Osteocyte (in vitro differentiated cells): ENCODE results near the gene NCAPG. TPM values are rescaled to one million over a fixed set of nuclear protein-coding genes. Genes with fewer than 3 reads are reported as not detected.
"Not testable (repeated sequence)": the region's sequence is repeated elsewhere in the genome, so short reads cannot be mapped to it uniquely, and the experiment has no call there.

Source experiments
- DNase-seq: peaks from one replicate; pipeline ENCODE4 v3.0.0; 2021; ENCODE audit warnings: mixed read lengths; ENCODE audit not compliant: unreplicated experiment; ENCODE audit errors: extremely low spot score
- H3K27ac Mint-ChIP-seq: one replicate; pipeline ENCODE4 v1.8.0; 2021; ENCODE audit warnings: mild to moderate bottlenecking, mixed read lengths; ENCODE audit not compliant: unreplicated experiment
- H3K27me3 Mint-ChIP-seq: one replicate; pipeline ENCODE4 v1.8.0; 2021; ENCODE audit warnings: mixed read lengths; ENCODE audit not compliant: unreplicated experiment
- H3K36me3 Mint-ChIP-seq: one replicate; pipeline ENCODE4 v1.8.0; 2021; ENCODE audit warnings: mixed read lengths; ENCODE audit not compliant: unreplicated experiment
- H3K4me1 Mint-ChIP-seq: one replicate; pipeline ENCODE4 v1.8.0; 2021; ENCODE audit warnings: mixed read lengths; ENCODE audit not compliant: unreplicated experiment
- H3K4me3 Mint-ChIP-seq: one replicate; pipeline ENCODE4 v1.8.0; 2021; ENCODE audit warnings: mild to moderate bottlenecking, moderate library complexity, mixed read lengths; ENCODE audit not compliant: unreplicated experiment
- H3K9me3 Mint-ChIP-seq: one replicate; pipeline ENCODE4 v1.8.0; 2021; ENCODE audit warnings: mixed read lengths; ENCODE audit not compliant: unreplicated experiment
- CTCF ChIP-seq: fragments of 200-600 bp; sonication (generic); IDR thresholded peaks from 2 replicates; pipeline ENCODE4 v1.5.0; 2021; ENCODE audit warnings: antibody characterized with exemption, mild to moderate bottlenecking, moderate library complexity
- total RNA-seq: library from RNA; stranded (reverse); gene quantifications from 2 replicates; pipeline ENCODE4 v1.2.1, GENCODE V29; 2021

The NCAPG gene
- total RNA-seq, 1 donor from 2014 or later = 9.6 TPM

GRCh38 chr4:17854036-17854435 is 43.3 kb downstream of the NCAPG start:
- H3K4me1 Mint-ChIP-seq = no peaks in the 10 kb centered on the region
- no peaks in the 10 kb centered on the region for H3K27me3 Mint-ChIP-seq
- no peak overlapping the region for H3K4me3 Mint-ChIP-seq
- no peak for DNase-seq
- TF ChIP-seq CTCF = no peak
- H3K9me3 Mint-ChIP-seq = peaks cover 7% of the 10 kb centered on the region
- H3K36me3 Mint-ChIP-seq = peaks cover 8% of the 10 kb centered on the region
- H3K27ac Mint-ChIP-seq = no peak overlapping the region

GRCh38 chr4:17859793-17860406 is 49.1 kb downstream of the NCAPG start:
- no peaks in the 10 kb centered on the region for H3K27me3 Mint-ChIP-seq
- no peak overlapping the region for H3K4me3 Mint-ChIP-seq
- no peak for DNase-seq
- TF ChIP-seq CTCF = no peak
- peaks cover 32% of the 10 kb centered on the region for H3K36me3 Mint-ChIP-seq
- peaks cover 23% of the 10 kb centered on the region for H3K9me3 Mint-ChIP-seq
- no peaks in the 10 kb centered on the region for H3K4me1 Mint-ChIP-seq
- no peak overlapping the region for H3K27ac Mint-ChIP-seq

GRCh38 chr4:17861906-17862305 is 51.1 kb downstream of the NCAPG start:
- not testable (repeated sequence) for H3K27ac Mint-ChIP-seq, H3K4me1 Mint-ChIP-seq, H3K27me3 Mint-ChIP-seq, DNase-seq, H3K4me3 Mint-ChIP-seq
- Mint-ChIP-seq H3K36me3 (peaks cover 36% of the 10 kb centered on the region), H3K9me3 (peaks cover 23% of the 10 kb centered on the region)

- no peaks in the 10 kb centered on the region for H3K27me3 Mint-ChIP-seq
- no peak for TF ChIP-seq CTCF
Measured at GRCh38 chr4:17865866-17866363, 55.1 kb downstream of the NCAPG start.

GRCh38 chr4:17866810-17867209 is 56.0 kb downstream of the NCAPG start:
- no peak overlapping the region for H3K27ac Mint-ChIP-seq
- peaks cover 13% of the 10 kb centered on the region for H3K9me3 Mint-ChIP-seq
- no peak for DNase-seq

More at GRCh38 chr4:17865866-17866363, 55.1 kb downstream of the NCAPG start:
- Mint-ChIP-seq H3K4me3 (no peak overlapping the region), H3K4me1 (no peaks in the 10 kb centered on the region), H3K9me3 (peaks cover 17% of the 10 kb centered on the region), H3K36me3 (peaks cover 29% of the 10 kb centered on the region), H3K27ac (no peak overlapping the region)
- DNase-seq = no peak

More at GRCh38 chr4:17866810-17867209, 56.0 kb downstream of the NCAPG start:
- Mint-ChIP-seq H3K4me3 (no peak overlapping the region), H3K27me3 (no peaks in the 10 kb centered on the region), H3K4me1 (no peaks in the 10 kb centered on the region), H3K36me3 (peaks cover 25% of the 10 kb centered on the region)
- TF ChIP-seq CTCF = no peak
